ENCODE data around the gene ANKLE2.
A peak's percentile ranks its signal among the peaks of the same experiment; 100 is the strongest.

- peak; percentile 65 for TF ChIP-seq YY1 (IDR thresholded peaks at IDR 0.05)
- TF ChIP-seq, protein P1, sequence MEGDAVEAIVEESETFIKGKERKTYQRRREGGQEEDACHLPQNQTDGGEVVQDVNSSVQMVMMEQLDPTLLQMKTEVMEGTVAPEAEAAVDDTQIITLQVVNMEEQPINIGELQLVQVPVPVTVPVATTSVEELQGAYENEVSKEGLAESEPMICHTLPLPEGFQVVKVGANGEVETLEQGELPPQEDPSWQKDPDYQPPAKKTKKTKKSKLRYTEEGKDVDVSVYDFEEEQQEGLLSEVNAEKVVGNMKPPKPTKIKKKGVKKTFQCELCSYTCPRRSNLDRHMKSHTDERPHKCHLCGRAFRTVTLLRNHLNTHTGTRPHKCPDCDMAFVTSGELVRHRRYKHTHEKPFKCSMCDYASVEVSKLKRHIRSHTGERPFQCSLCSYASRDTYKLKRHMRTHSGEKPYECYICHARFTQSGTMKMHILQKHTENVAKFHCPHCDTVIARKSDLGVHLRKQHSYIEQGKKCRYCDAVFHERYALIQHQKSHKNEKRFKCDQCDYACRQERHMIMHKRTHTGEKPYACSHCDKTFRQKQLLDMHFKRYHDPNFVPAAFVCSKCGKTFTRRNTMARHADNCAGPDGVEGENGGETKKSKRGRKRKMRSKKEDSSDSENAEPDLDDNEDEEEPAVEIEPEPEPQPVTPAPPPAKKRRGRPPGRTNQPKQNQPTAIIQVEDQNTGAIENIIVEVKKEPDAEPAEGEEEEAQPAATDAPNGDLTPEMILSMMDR (IDR thresholded peaks at IDR 0.05; ENCODE audit: low read depth, low read length, missing input control), result no peak
- TF ChIP-seq RAD21 (IDR thresholded peaks at IDR 0.05), result no peak
- no peak for TF ChIP-seq ATF3 (IDR thresholded peaks at IDR 0.05)
Measured at GRCh38 chr12:132710405-132711079, 51.1 kb downstream of the ANKLE2 start, which contains the start of gene PGAM5.
